ENCODE results near the gene ARPC5L. TPM values are rescaled to one million over a fixed set of nuclear protein-coding genes. Genes with fewer than 3 reads are reported as not detected.

The ARPC5L gene
- total and polyA plus RNA-seq, 2 of the 13 experiments (the other 11 are each of a cell fraction or from before 2014, with no cell fraction given), result 29.9 to 33.8 TPM

DNA sequence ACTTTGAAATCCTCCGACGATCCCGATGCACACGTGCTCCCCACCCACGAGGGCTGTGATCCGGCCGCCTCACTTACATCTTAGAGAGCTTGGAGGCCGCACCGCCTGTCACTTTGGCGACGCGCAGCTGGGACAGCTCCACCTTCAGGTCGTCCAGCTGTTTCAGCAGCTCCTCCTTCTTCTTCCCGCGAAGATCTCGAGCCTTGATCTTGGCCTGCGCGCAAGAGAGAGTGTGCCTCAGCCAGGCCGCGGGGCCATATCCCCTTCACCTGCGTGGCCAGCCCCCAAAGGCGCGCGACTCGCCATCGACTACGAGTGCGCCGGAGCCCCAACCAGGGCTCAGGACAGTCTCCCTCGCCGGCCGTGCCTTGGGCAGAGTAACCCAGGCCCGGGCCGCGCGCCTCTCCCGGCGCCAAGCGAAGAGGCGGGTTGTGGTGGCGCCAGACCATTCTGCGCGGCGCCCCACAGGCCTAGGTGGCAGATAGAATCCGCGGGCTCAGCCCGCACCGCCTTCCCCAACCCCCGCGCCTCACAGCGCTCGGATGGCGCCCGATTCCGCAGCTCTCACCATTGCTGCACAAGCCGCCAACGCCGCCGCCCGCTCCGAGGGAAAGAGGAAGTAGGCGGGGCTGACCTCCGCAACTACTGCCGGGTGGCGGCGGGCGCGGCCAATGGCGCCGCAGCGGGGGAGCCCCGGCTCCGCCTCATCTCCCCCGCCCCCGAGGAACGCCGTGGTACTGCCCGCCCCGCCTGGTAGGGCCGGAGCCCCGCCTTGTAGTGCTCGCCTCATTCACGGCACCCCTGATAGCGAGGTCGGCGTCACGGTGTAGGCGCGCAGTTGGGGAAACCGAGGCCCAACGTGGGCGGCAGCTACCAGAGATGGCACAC is at the start of gene ARPC5L, which contains the start of gene RPL35 (continued):
- TF ChIP-seq, protein P1, sequence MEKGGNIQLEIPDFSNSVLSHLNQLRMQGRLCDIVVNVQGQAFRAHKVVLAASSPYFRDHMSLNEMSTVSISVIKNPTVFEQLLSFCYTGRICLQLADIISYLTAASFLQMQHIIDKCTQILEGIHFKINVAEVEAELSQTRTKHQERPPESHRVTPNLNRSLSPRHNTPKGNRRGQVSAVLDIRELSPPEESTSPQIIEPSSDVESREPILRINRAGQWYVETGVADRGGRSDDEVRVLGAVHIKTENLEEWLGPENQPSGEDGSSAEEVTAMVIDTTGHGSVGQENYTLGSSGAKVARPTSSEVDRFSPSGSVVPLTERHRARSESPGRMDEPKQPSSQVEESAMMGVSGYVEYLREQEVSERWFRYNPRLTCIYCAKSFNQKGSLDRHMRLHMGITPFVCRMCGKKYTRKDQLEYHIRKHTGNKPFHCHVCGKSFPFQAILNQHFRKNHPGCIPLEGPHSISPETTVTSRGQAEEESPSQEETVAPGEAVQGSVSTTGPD (CRISPR knock-in tag; IDR thresholded peaks at IDR 0.05), result no peak
- TF ChIP-seq, protein P2, sequence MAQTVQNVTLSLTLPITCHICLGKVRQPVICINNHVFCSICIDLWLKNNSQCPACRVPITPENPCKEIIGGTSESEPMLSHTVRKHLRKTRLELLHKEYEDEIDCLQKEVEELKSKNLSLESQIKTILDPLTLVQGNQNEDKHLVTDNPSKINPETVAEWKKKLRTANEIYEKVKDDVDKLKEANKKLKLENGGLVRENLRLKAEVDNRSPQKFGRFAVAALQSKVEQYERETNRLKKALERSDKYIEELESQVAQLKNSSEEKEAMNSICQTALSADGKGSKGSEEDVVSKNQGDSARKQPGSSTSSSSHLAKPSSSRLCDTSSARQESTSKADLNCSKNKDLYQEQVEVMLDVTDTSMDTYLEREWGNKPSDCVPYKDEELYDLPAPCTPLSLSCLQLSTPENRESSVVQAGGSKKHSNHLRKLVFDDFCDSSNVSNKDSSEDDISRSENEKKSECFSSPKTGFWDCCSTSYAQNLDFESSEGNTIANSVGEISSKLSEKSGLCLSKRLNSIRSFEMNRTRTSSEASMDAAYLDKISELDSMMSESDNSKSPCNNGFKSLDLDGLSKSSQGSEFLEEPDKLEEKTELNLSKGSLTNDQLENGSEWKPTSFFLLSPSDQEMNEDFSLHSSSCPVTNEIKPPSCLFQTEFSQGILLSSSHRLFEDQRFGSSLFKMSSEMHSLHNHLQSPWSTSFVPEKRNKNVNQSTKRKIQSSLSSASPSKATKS (CRISPR knock-in tag; IDR thresholded peaks at IDR 0.05), result no peak
- TF ChIP-seq, protein P3, sequence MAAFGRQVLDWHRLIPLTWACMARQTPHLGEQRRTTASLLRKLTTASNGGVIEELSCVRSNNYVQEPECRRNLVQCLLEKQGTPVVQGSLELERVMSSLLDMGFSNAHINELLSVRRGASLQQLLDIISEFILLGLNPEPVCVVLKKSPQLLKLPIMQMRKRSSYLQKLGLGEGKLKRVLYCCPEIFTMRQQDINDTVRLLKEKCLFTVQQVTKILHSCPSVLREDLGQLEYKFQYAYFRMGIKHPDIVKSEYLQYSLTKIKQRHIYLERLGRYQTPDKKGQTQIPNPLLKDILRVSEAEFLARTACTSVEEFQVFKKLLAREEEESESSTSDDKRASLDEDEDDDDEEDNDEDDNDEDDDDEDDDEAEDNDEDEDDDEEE (CRISPR knock-in tag; IDR thresholded peaks at IDR 0.05), result peak; percentile 75; the same call in 1 of the 2 replicates
- TF ChIP-seq ZNF792 (CRISPR knock-in tag; IDR thresholded peaks at IDR 0.05), result peak; percentile 75
- no peak for TF ChIP-seq HES4 (CRISPR knock-in tag; IDR thresholded peaks at IDR 0.05; ENCODE audit: borderline replicate concordance)
- peak; percentile 84 for TF ChIP-seq ZNF781 (CRISPR knock-in tag; IDR thresholded peaks at IDR 0.05; ENCODE audit: borderline replicate concordance, not compliant biosample characterization)
- TF ChIP-seq ZNF790 (CRISPR knock-in tag; IDR thresholded peaks at IDR 0.05; ENCODE audit: borderline replicate concordance), result peak; percentile 88
- TF ChIP-seq ZNF629 (CRISPR knock-in tag; conservative IDR thresholded peaks at IDR 0.05), result no peak
- TF ChIP-seq ZFP82 (CRISPR knock-in tag; IDR thresholded peaks at IDR 0.05; ENCODE audit: borderline replicate concordance), result peak; percentile 76
- TF ChIP-seq FOXA3 (CRISPR knock-in tag; IDR thresholded peaks at IDR 0.05), result 0 out of 2 replicates have a peak, but pooled peaks have one; percentile 30
- TF ChIP-seq ZNF766 (CRISPR knock-in tag; IDR thresholded peaks at IDR 0.05; ENCODE audit: borderline replicate concordance), result 0 out of 2 replicates have a peak, but pooled peaks have one; percentile 25
- TF ChIP-seq, protein P4, sequence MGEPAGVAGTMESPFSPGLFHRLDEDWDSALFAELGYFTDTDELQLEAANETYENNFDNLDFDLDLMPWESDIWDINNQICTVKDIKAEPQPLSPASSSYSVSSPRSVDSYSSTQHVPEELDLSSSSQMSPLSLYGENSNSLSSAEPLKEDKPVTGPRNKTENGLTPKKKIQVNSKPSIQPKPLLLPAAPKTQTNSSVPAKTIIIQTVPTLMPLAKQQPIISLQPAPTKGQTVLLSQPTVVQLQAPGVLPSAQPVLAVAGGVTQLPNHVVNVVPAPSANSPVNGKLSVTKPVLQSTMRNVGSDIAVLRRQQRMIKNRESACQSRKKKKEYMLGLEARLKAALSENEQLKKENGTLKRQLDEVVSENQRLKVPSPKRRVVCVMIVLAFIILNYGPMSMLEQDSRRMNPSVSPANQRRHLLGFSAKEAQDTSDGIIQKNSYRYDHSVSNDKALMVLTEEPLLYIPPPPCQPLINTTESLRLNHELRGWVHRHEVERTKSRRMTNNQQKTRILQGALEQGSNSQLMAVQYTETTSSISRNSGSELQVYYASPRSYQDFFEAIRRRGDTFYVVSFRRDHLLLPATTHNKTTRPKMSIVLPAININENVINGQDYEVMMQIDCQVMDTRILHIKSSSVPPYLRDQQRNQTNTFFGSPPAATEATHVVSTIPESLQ (CRISPR knock-in tag; conservative IDR thresholded peaks at IDR 0.05), result peak; percentile 75
- TF ChIP-seq KLF11 (CRISPR knock-in tag; IDR thresholded peaks at IDR 0.05), result no peak
- TF ChIP-seq GLI4 (CRISPR knock-in tag; IDR thresholded peaks at IDR 0.05; ENCODE audit: borderline replicate concordance), result peak; percentile 33; the same call in 1 of the 2 replicates
- no peak for TF ChIP-seq TAF15 (IDR thresholded peaks at IDR 0.05; ENCODE audit: low read depth, low read length, poor library complexity, severe bottlenecking)
- no peak for TF ChIP-seq NPAS2 (CRISPR knock-in tag; IDR thresholded peaks at IDR 0.05; ENCODE audit: borderline replicate concordance)
- TF ChIP-seq ZNF12 (CRISPR knock-in tag; IDR thresholded peaks at IDR 0.05), result no peak
- TF ChIP-seq, protein P5, sequence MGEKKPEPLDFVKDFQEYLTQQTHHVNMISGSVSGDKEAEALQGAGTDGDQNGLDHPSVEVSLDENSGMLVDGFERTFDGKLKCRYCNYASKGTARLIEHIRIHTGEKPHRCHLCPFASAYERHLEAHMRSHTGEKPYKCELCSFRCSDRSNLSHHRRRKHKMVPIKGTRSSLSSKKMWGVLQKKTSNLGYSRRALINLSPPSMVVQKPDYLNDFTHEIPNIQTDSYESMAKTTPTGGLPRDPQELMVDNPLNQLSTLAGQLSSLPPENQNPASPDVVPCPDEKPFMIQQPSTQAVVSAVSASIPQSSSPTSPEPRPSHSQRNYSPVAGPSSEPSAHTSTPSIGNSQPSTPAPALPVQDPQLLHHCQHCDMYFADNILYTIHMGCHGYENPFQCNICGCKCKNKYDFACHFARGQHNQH (CRISPR knock-in tag; IDR thresholded peaks at IDR 0.05), result 0 out of 2 replicates have a peak, but pooled peaks have one; percentile 48
- TF ChIP-seq ZNF607 (CRISPR knock-in tag; IDR thresholded peaks at IDR 0.05; ENCODE audit: borderline replicate concordance), result peak; percentile 56; the same call in 1 of the 2 replicates
- peak; percentile 53; the same call in 1 of the 2 replicates for TF ChIP-seq ZNF253 (CRISPR knock-in tag; IDR thresholded peaks at IDR 0.05; ENCODE audit: borderline replicate concordance)
